SIG-M5 treated with dmso at 0.1 percent for 504 hours (cell line): ENCODE results near the gene MARS1.

Experiments
- DNase-seq: peaks from one replicate; lab custom pipeline; 2025; ENCODE audit not compliant: unreplicated experiment; lab: John Stamatoyannopoulos, UW

Gene MARS1

GRCh38 chr12:57470970-57471656 is 16.8 kb upstream of the MARS1 start:
- no peak for DNase-seq

DNA sequence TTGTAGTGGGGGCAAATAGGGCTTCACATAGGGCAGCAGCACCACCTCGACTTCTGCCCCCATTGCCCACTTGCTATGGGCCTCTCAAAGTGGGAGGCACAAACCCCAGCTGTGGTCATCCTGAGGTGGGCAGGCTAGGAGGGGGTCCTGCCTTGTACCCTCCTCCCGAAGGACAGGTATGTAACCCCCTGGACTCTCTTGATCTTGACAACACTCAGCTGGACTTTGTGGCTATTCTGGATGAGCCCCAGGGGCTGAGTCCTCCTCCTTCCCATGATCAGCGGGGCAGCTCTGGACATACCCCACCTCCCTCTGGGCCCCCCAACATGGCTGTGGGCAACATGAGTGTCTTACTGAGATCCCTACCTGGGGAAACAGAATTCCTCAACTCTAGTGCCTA is 16.2 kb upstream of the MARS1 start:
- no peak for DNase-seq

DNA sequence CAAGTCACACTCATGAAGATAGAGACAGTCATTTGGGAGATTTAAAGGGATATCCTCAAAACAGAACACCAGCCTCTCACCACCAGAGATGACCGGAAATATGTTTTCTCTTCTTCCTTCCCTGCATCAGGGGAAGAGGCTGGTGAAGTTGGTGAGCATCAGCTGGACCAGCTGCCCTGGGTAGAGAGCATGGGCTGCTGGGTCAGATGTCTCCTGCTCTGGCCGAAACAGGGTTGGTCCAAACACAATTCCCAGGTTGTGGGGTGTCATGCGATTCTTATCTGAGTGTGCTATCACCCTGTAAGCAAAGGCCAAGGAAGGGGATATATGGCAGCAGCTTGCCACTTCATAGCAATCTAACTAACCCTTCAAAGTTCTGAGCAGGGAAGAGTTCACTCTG is 15.5 kb upstream of the MARS1 start:
- DNase-seq = no peak

DNA sequence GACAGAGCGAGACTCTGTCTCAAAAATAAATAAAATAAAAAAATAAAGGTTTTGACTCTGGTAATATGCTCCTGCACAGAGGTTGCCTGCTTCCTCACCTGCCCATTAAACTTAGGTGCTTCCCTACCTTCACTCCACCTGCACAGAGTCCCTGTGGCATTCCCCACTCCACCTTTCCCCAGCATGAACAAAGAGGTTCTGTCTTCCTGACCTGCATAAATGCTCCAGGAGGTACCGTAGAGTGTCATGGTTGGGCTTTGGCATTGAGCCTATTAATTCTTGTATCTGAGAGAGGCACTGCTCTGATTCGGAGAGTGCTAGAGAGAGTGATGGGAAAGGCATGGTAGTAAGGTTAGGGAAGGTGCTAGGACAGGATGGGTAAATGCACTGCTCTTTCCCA is 14.5 kb upstream of the MARS1 start:
- DNase-seq = no peak

- no peak for DNase-seq
These were observed 14.0 kb upstream of the MARS1 start for GRCh38 chr12:57473886-57474285.

DNA sequence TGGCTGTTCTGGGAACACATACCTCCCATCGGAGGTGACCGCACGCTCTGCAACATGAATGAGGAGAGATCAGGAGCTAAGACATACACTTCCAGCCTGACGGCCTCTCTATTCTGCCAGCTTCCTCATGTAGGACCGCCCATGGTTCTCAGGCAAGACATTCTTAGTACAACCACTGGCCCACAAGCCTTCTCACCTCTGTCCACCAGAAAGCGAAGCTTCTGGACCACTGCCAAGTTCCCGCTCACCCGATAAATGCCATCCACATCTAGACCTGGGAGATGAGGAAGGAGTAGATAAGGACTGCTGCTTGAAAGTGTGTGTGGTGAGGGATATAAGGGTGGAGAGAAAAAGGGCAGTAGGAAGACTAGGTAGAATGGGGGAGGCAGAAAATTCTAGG is 13.4 kb upstream of the MARS1 start:
- DNase-seq = no peak

DNA sequence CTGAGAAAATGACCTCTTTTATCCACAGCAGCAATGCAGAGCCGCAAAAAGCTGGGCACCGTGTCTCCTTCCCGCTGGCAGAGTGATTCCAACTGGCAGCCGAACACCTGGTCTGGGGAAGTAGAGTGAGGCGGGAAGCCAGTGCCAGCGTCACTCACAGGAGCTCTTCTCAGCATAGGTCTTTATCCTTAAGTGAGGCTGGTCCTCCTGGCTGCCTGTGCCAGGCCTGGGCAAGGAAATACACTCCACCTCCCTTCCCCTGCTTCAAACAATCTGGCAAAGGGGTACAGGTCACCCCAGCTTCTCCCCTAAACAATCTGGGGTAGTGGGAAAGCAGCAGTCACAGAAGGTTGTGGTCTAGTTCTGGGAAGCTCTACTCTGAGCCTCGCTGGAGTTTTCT is 13.0 kb upstream of the MARS1 start:
- no peak for DNase-seq

GRCh38 chr12:57475271-57476161 is 12.4 kb upstream of the MARS1 start:
- DNase-seq = no peak

DNA sequence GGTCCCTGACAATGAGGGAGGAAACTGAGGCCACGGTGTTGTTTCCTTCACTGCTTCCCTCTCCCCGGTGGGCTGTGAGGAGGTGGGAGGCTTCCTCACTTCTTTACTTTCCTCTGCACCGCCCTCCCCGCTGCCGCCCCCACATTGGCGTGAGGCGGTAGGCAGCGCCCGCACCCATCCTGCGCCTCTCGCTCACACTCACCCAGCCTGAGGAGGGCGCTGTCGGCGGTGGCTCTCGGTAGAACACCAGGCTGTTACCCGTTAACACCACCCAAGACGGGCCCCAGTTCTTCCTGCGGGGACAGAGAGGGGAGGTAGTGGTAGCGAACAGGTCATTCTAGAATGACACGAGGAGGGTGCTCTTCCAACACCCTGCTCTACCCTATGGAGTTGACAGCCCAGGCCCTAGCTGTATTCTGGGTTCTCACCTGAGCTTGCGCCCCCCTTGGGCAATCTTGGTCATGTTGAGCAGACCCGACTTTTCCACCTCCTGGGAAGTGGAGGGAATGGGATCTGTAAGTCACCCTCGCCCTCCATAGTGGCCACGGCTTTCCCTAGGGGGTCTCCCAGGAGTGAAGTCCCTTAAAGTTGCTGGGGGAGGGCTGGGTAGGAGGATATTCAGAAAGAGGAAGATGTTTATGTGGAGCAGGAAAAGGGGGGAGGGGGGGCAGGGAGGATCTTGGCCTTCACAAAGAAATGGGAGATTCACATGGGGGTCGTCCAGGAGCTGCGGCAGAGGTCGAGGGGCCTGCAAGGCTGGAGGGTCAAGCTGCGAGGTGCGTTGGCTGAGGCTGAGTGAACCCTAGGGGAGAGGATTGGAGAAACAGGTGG is 11.5 kb upstream of the MARS1 start:
- peak; percentile 29 for DNase-seq

DNA sequence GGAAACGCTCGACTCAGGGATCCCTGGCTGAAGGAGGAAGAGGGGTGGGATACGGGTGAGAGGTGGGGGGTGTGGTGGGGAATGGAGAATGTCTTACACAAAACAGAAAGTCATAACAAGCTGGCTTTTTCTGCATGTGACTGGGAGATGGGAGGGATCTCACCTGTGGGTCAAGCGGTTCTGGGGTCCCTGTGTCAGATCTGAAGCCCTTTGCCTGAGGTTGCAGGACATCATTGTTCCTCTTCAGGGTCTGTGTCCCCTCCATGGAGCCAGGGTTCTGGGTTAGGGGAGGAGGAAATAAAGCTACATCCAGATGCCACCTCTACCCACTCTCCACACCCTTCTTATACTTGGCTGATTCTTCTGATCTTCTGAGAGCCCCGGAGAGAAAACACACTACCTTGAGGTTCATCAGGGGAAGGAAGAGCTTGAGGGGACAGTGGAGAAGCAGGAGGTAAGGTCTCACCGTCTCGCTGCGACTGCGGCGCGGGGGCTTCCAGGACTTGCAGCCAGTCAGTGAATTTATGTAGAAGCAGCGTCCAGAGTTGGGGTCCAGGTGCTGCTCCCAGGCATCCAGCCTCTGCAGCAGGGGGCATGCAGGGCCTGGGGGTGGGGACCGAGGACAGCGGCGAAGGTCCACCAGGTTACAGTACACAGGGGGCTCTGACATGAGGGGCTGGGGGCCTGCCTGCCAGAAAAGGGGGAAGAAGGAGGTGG is 10.7 kb upstream of the MARS1 start:
- DNase-seq = no peak

DNA sequence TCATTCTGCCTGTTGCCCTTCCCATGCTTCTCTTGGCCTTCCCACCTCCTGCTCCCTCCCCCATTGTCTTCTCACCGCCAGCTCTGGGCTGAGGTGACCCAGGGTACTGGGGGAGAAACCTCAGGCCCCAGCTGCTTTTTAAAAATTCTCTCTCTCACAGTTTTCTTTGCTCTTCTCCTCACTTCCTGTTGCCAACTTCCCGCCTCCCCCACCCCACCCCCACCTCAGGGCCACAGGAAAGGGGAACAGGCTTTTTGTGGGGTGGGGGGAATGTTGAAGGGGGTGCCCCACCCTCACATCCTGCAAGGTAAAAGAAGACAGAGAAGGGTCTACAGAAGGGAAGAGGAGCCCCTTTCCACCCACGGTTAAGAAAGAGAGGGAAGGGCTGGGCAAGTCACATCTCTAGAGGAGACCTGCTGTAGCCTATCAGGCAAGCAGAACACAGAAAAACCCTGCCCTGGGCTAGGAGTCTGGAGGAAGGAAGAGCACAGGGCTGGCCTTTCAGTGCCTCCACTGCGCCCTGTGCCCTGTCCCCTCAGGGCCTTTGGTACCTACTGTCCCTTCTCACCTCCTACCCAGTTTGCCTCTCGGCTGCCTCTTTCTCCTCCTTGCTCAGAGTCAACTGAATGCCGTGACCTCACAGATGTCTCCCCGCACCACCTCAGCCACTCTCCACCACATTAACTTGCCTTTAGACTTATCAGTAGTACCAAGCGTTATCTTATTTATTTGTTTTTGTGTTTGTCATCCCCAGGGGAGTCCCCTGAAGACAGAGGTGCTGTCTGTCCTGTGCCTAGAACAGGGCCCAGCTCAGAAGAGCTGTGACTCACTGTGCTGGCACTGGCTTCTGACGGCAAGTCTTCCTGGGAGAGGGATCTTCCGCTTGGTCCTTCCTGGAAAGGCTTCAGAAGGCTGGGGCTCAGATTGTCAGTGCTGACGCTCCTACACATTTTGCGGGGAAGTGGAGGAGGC is 9.9 kb upstream of the MARS1 start:
- peak; percentile 68 for DNase-seq

DNA sequence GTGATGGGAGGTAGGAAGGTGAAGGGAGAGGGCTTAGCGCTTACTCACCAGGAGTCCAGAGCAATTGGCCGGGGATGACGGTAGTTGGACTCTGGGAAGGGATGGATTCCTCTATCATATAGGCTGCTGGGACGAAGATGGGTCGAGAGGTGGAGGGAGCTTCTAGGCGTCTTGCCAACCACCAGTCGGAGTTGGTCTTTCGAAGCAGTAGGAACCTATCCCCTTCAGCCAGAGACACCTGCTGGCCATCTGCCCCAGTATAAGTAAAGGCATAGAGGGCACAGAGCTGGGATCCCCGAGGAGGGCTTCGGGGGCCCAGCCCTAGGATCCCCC is 8.9 kb upstream of the MARS1 start:
- DNase-seq = no peak

DNA sequence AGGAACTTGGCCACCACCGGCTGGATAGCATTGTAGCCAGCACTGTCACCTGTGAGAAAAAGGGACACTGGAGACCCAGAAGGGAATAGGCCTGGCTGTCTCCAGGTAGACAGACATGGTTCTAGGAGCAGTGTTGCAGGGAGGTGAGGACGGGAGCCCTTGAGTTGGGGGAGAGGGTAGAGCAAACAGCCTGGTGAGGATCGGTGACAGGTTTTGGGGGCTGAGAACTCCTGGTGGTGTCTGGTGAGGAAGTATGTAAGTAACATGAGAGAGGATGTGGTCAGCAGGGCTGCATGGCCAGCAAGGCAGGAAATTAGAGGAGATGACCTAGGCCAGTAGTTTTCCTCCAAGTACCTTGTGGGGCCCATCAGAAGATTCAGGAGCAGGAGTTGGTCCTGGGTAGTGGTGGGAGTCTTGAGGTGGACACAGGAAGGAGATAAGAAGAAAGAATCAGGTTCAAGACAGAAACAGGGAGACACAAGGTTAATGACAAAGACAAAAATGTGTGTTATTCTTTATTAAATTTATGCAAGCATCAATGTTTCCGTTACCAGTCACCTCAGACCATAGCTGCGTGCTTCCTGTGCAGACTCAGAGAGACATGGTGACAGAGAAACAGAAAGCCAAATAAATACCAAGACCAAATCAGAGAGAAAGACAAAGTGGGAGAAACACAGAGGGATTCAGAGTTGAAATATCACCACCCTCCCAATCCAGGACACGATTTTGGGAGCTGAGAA is 8.3 kb upstream of the MARS1 start, which contains the start of gene ARHGAP9:
Gene ARHGAP9 (minus strand): TSS at position 491 of the 740 bp plus-strand sequence. CDS start 460 bp downstream, at position 31.
- no peak for DNase-seq

DNA sequence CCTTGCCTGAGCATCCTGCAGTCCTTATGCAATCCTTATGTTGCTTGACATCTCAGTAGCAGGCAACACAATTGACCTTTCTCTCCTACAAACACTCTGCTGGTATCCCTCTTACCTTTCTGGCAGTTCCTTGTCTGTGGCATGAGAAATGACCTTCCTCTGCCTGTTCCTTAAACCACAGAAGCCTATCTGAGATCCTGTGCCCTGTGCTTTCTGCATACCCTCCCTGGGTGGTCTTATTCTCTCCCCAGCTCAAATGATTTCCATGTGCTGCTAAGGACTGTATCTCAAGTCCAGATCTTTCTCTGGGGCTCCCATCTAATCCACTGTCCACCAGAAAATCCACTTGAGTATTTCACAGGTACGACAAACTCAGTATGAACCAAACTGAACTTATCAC is 6.2 kb upstream of the MARS1 start:
- DNase-seq = no peak

- DNase-seq = no peak
These were observed 4.4 kb upstream of the MARS1 start for GRCh38 chr12:57483466-57483865.

DNA sequence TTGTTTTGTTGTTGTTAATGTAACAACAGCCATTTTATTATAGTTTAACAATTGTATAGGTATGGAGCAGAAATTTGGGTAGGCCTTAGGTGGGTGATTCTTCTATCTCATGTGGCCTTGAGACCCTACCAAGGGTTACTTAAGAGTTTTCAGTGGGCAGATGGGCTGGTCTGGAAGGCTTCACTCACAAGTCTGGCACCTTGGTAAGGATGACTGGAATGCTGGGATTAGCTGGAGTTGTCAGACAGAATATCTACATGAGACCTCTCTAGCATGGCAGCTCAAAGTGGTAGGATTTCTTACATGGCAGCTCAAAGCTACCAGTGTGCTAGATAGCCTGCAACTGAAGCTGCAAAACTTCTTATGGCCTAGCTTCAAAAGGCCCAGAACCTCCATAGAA is 2.2 kb upstream of the MARS1 start:
- no peak for DNase-seq

- DNase-seq = no peak
These were observed 742 bp upstream of the MARS1 start for GRCh38 chr12:57487055-57487596.

DNA sequence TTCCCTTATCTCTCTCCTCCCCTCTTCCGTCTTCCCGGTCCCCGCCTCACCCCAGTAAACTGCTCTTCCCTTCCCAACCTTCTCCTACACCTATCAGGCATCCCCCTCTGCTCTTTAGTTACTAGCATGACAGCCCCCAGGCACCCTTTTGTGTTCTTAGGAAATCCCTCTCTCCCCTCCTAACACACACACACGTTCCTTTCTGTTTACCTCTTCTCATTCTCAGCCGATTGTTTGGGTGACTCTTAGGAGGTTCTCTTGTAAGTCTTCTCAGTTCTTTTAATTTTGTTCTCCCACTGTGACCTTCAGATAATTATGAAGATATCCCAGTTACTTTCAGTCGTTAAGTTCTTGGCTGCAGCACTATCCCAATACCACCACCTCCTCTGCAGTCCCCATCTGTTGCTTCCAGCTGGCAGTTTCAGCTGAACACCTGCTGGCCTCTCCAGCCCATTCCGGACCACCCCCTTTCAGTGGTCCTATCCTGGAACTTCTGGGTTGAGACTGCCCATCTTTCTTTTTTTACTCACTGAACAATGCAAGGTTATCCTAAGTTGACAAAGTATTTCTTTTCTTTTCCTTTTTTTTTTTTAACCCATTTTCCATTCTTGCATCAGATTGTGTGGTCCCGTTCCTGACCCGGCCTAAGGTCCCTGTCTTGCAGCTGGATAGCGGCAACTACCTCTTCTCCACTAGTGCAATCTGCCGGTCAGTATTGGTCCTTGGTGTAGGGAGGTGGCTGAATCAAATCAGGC is 711 bp downstream of the MARS1 start:
- DNase-seq = no peak
